NK-92 treated with Interleukin-12 subunit alpha and Interleukin-12 subunit beta, amount 100 ng/mL, for 24 hours (cell line): ENCODE results near the gene ACTR1A.
"Not testable (repeated sequence)": the region's sequence is repeated elsewhere in the genome, so short reads cannot be mapped to it uniquely, and the experiment has no call there.

Source experiments
- DNase-seq: peaks from one replicate; lab custom pipeline; 2025; lab: John Stamatoyannopoulos, UW

Gene ACTR1A

DNA sequence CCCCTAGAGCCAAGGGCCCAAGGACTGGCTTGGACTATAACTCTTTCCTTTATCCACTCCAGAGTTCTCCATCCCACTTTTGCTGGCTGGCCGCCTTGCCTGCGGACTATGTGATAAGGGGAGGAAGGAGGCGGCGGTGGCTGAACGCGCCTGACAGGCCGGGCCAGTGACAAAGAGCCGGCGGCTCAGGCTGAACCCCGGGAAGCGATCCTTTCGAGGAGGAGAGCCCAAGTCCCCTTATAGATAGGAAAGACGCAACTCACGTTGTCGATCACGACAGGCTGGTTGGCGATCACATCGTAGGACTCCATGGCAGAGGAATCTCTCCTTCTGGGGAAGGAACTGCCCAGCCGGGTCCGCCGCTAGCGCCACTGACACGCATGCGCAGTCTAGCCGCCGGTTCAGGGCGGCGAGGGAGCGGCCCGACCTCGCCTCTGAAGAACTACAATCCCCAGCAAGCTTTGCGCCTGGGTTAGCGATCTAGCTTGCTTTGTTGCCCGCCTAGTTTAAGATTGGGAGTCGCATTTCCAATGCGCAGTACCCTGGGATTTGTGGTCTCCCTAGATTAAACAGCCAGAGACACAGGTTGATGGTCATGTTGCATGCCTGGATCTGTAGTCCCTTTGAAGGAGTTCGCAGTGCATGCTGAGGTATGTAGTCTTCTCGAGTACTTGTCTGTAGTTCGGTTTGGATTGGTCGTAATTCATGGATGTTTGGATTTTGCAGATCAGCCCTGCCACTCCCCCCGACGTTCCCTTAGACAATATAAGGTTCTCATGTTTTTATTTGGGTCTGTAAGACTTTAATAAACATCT is at the start of gene ACTR1A:
ACTR1A (minus strand) TSS at position 376 of the 815 bp plus-strand sequence; CDS start at position 311, 65 bp downstream.
- DNase-seq = peak; percentile 86

- DNase-seq = no peak
These were observed 48.2 kb upstream of the ACTR1A start for GRCh38 chr10:102550636-102551210.

DNA sequence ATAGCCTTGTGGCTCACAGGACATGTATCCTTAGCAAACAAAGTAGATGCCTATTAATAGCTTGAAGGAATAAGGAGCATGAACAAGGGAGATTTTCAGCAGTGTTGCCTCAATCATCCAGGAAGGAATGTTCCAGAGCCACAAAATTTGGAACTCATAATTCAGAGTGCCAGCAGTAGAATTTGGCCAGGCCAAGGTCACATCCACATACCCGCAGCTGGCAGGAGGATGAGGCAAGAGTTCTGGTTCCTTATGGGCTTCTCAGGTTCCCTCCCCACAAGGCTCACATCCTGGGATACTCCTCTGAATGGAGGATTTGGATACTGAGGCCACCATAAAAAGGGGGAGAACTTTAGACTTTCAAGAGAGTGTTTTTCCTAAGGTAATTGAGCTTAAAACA is 47.0 kb upstream of the ACTR1A start:
- DNase-seq = no peak

GRCh38 chr10:102546606-102547320 is 44.3 kb upstream of the ACTR1A start:
- no peak for DNase-seq

- no peak for DNase-seq
These were observed 43.5 kb upstream of the ACTR1A start for GRCh38 chr10:102545997-102546396.

DNA sequence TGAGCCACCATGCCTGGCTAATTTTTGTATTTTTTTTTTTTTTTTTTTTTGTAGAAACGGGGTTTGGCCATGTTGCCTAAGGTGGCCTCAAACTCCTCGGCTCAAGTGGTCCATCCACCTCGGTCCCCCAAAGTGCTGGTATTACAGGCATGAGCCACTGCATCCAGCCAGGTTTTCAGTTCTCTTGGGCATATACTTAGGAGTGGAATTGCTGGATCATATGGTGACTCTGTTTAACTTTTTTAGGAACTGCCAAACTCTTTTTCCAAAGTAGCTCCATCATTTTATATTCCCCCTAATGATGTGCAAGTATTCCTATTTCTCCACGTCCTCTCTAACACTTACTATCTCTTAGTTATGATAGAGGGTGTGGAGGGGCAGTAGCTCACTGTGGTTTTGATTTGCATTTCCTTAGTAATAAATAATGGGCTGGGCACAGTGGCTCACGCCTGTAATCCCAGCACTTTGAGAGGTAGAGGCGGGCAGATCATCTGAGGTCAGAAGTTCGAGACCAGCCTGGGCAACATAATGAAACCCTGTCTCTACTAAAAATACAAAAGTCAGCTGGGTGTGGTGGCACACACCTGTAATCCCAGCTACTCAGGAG is 42.9 kb upstream of the ACTR1A start:
- DNase-seq = no peak

GRCh38 chr10:102542800-102543418 is 40.4 kb upstream of the ACTR1A start:
- DNase-seq = no peak

DNA sequence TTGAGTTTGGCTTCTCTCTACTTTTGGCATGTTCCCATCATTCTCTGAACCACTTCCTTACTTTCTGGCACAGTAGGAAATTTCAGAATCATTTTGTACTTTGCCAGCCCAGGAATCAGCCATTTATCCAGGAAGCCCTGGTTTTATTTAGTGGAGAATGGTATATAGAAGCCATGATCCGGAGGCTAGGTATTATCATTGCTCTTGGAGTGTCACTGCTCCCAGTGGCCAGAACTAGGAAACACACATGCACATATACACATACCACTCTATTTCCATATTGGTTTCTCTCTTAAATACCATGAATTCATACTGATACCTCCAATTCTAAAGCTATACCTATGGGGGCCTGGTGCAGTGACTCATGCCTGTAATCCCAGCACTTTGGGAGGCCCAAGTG is 37.5 kb upstream of the ACTR1A start:
- DNase-seq = no peak

DNA sequence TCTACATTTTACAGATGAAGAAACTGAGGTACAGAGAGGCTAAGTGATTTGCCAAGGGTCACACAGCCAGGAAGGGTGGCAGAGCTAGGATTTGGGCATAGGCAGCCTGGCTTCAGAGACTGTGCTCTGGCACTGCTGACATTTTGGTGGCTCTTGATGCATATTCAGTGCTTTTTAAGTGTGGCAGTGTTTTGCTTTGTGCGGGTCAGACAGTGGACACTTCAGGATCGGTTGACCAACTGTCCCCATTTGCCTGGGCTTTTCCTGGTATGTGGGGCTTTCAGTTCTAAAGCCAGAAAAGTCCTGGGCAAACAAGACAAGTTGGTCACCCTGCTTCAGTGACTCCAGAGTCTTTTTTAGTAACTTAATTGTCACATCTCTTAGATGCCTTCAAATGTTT is 36.3 kb upstream of the ACTR1A start:
- DNase-seq = no peak

GRCh38 chr10:102537948-102538347 is 35.4 kb upstream of the ACTR1A start:
- DNase-seq = no peak

GRCh38 chr10:102537367-102537766 is 34.9 kb upstream of the ACTR1A start:
- no peak for DNase-seq

GRCh38 chr10:102535481-102536147 is 33.1 kb upstream of the ACTR1A start:
- no peak for DNase-seq

DNA sequence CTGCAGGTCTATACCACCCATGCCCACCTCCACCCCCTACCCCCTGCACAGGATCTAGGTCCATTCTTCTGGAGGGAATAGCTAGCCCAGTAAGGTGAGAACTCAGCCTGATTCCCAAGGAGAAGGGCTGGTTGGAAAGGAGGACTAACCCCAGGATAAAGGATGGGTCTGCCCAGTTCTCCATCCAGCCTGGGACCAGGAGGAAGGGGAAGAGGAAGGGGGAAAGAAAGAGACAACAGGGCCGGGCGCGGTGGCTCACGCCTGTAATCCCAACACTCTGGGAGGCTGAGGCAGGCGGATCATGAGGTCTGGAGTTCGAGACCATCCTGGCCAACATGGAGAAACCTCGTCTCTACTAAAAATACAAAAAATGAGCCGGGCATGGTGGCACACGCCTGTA is 32.5 kb upstream of the ACTR1A start:
- not testable (repeated sequence) for DNase-seq

DNA sequence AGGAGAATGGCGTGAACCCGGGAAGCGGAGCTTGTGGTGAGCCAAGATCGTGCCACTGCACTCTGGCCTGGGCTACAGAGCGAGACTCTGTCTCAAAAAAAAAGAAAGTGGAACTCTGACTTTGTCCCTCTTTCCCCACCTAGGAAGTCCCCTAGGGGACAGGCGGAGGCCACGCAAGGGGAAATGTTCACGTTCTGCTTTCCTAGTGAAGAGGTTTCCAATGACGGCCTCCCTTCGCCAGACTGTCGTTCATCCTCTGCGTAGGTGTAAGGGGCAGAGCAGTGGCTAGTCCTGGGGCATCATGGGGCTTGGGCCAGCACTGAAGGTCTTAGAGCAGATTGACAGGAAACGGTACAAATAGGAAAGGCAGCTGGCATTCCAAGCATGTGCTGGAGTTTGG is 31.8 kb upstream of the ACTR1A start:
- DNase-seq = no peak

DNA sequence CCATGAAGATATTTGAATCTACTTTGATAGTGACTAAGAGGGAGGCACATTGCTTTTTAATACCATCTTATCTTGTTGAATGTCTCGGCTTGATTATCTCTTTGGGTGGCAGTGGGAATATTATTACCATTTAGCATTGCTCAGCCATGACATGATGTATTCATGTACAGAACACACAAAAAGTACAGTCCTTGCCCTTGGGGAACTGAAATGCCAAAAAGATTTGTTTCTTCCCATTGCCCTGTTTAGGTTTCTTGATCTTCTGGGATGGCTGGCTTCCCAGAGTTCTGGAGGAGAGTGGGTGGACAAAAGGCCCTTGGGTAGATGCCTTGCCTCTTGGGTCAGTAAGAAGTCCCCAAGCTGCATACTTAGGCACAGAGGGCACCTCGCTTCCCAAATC is 25.0 kb upstream of the ACTR1A start:
- no peak for DNase-seq

GRCh38 chr10:102524746-102525145 is 22.2 kb upstream of the ACTR1A start:
- DNase-seq = no peak

- no peak for DNase-seq
These were observed 20.9 kb upstream of the ACTR1A start for GRCh38 chr10:102523250-102524029.

DNA sequence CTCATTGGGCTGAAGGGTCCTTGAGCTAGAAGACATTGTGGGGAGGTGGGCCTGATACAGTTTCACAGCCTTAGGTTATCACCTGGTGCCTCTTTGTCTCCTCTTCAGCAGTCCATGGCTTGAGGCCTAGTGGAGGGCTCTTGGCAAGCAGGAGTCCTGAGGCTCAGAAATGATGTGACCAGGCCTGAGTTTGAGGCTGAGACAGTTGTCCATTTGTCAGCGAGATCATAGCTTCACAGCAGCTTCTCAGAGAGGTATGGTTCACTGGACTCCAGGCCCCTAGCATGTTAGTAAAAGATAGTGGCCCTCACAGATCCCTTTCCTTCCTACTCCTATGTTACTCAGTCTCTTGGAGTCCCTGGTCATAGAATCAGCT is 20.4 kb upstream of the ACTR1A start:
- no peak for DNase-seq

DNA sequence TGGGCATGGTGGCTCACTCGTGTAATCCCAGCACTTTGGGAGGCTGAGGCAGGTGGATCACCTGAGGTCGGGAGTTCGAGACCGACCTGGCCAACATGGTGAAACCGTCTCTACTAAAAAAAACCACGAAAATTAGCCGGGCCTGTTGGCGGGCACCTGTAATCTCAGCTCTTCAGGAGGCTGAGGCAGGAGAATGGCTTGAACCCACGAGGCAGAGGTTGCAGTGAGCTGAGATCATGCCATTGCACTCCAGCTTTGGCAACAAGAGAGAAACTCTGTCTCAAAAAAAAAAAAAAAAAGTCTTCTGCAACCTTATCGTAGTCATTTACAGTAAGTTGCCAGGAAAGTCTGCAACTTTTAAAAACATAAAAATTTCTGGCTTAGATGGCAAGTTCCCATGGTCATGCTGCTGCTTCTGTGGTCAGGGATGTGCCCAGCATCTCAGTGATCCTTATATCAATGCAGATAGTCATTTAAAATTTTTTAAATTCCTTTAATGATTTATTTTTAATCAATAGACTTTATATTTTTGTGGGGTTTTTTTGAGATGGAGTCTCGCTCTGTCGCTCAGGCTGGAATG is 16.8 kb upstream of the ACTR1A start:
- no peak for DNase-seq

DNA sequence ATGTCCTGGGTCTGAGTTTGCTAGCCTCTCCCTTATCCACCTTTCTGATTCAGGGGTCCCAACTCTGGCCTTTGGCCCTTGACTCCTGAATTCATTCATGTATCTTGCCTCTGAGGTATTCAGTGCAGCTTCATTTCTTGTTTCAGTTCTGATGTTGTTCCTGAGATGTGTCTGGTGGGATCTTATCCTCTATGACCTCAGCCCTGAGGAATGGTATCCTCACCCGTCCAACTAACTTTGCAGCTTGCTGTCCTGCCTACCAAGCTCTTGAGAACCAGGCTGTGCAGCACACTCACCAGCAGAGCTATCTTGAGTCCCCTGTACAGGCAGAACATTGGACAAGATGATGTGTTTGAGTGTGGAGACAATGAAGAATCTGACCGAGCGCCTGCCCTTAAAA is 15.0 kb upstream of the ACTR1A start:
- DNase-seq = no peak

- no peak for DNase-seq
These were observed 13.2 kb upstream of the ACTR1A start for GRCh38 chr10:102515724-102516123.
